Hematopoietic multipotent progenitor cell (in vitro differentiated cells): ENCODE results near the gene ZC3H11A. TPM values are rescaled to one million over a fixed set of nuclear protein-coding genes. Genes with fewer than 3 reads are reported as not detected.
"Not testable (repeated sequence)": the region's sequence is repeated elsewhere in the genome, so short reads cannot be mapped to it uniquely, and the experiment has no call there.

Experiments
- DNase-seq, 3 donors: peaks; one replicate each; pipeline ENCODE4 v3.0.0-alpha.2; 2011 to 2015; ENCODE audit warnings: low read depth in 2 of 3, low spot score in 2 of 3
- total RNA-seq: library from RNA; depleted of rRNA; stranded (reverse); fragments of >200 nt; gene quantifications from one replicate; pipeline ENCODE4 v1.2.3, GENCODE V29; 2012

The ZC3H11A gene
- 55.5 TPM for total RNA-seq

GRCh38 chr1:203795441-203796235, at the start of gene ZC3H11A, which contains the start of gene ZBED6:
Gene ZC3H11A, plus strand, starts transcription at chr1:203795623. Its CDS starts 21,448 bp downstream, at chr1:203817071.
Gene ZBED6, plus strand, starts transcription at chr1:203795623. Its CDS starts 1,900 bp downstream, at chr1:203797523.
- DNase-seq, result peak; percentile 89 to 99 (median 99)

- DNase-seq, result no peak
Observed at GRCh38 chr1:203746281-203746680, 49.1 kb upstream of the ZC3H11A start.

- DNase-seq, result no peak
Observed at GRCh38 chr1:203751051-203751450, 44.4 kb upstream of the ZC3H11A start.

GRCh38 chr1:203751618-203752361, 43.6 kb upstream of the ZC3H11A start:
- DNase-seq, result not testable (repeated sequence)

GRCh38 chr1:203754455-203754864, 41.0 kb upstream of the ZC3H11A start:
- no peak for DNase-seq

- no peak for DNase-seq
Observed at GRCh38 chr1:203756036-203756435, 39.4 kb upstream of the ZC3H11A start.

- not testable (repeated sequence) for DNase-seq
Observed at GRCh38 chr1:203758749-203759148, 36.7 kb upstream of the ZC3H11A start.

GRCh38 chr1:203760506-203760905, 34.9 kb upstream of the ZC3H11A start:
- DNase-seq, result no peak

- DNase-seq, result not testable (repeated sequence)
Observed at GRCh38 chr1:203761958-203762357, 33.5 kb upstream of the ZC3H11A start.

- no peak for DNase-seq
Observed at GRCh38 chr1:203763505-203763904, 31.9 kb upstream of the ZC3H11A start.

GRCh38 chr1:203764105-203765028, 31.1 kb upstream of the ZC3H11A start:
- no peak for DNase-seq

- DNase-seq, result peak; percentile 38 to 68 (median 49)
Observed at GRCh38 chr1:203765029-203765837, 30.2 kb upstream of the ZC3H11A start, which contains the start of gene LAX1. Gene LAX1, plus strand, starts transcription at chr1:203765183. Its CDS starts 383 bp downstream, at chr1:203765566.

GRCh38 chr1:203768256-203768655, 27.2 kb upstream of the ZC3H11A start:
- DNase-seq, result no peak

- peak in 2 of 3 donors; percentile 86 to 95 for DNase-seq
Observed at GRCh38 chr1:203769505-203770343, 25.7 kb upstream of the ZC3H11A start.

- no peak for DNase-seq
Observed at GRCh38 chr1:203771901-203772301, 23.5 kb upstream of the ZC3H11A start.

- DNase-seq, result no peak
Observed at GRCh38 chr1:203772836-203773235, 22.6 kb upstream of the ZC3H11A start.

GRCh38 chr1:203776636-203777035, 18.8 kb upstream of the ZC3H11A start:
- no peak for DNase-seq

- no peak for DNase-seq
Observed at GRCh38 chr1:203777596-203777995, 17.8 kb upstream of the ZC3H11A start.

- peak in 2 of 3 donors; percentile 45 to 68 for DNase-seq
Observed at GRCh38 chr1:203778146-203778545, 17.3 kb upstream of the ZC3H11A start.
